Measurements from ENCODE around the gene DLGAP1. TPM values are rescaled to one million over a fixed set of nuclear protein-coding genes. Genes with fewer than 3 reads are reported as not detected.

Gene DLGAP1
- total and polyA plus RNA-seq, 10 of the 15 experiments (the other 5 are each of a cell fraction or from before 2014, with no cell fraction given) = 0.23 to 27.6 (median 1.9) TPM

GRCh38 chr18:3671176-3671575, 783.9 kb downstream of the DLGAP1 start:
- WGBS (ENCODE audit: insufficient coverage, insufficient replicate concordance, low lambda C conversion rate, missing lambda C conversion rate) = 22% methylated on average over 2 of the region's 2 CpGs
- DNase-seq (ENCODE audit: low read depth, low spot score) = no peak
- H3K79me2 ChIP-seq (ENCODE audit: control insufficient read depth, insufficient read depth, low read length) = no peaks in the 10 kb centered on the region
- no peaks in the 10 kb centered on the region for H3K36me3 ChIP-seq (ENCODE audit: control insufficient read depth in 2 of 2, insufficient read depth in 2 of 2, low read length in 1 of 2)
- no peak for FAIRE-seq
- ChIA-PET SMC1A (ENCODE audit: uncharacterized antibody, unreplicated experiment) (no interaction called here), RAD21 (ENCODE audit: unreplicated experiment) (interaction anchor here (0.7 to 1.3 kb wide), 2 partner anchors 85 to 324 kb away, joined by 3 to 4 read pairs; no protein-coding TSS in a partner anchor), CTCF (interaction anchor here (1.6 to 10.1 kb wide), 3 partner anchors 67 to 388 kb away, joined by 4 to 204 read pairs (median 6); no protein-coding TSS in a partner anchor), POLR2A (interaction anchor here (0.7 kb wide), 2 partner anchors 163 to 389 kb away, joined by 3 read pairs; no protein-coding TSS in a partner anchor)
- BruUV-seq (replicated peaks) = no TSS peak
- H3K4me3 ChIP-seq = no peak overlapping the region
- H3K9ac ChIP-seq (ENCODE audit: control insufficient read depth, insufficient read depth, low read length) = no peak overlapping the region
- ATAC-seq = no peak
- TF ChIP-seq MXI1 (IDR thresholded peaks at IDR 0.05; ENCODE audit: low read depth, low read length) = no peak
- no peak overlapping the region for H3K27ac ChIP-seq (ENCODE audit: control insufficient read depth, insufficient read depth)
- no peaks in the 10 kb centered on the region for H3K4me1 ChIP-seq (ENCODE audit: control insufficient read depth, insufficient read depth, low read length)
- H3K9me3 ChIP-seq (replicated peaks; ENCODE audit: control insufficient read depth, insufficient read depth, low read length) = no peaks in the 10 kb centered on the region
- H4K20me1 ChIP-seq (ENCODE audit: control insufficient read depth, insufficient read depth) = no peaks in the 10 kb centered on the region
- H2AFZ ChIP-seq (ENCODE audit: control insufficient read depth, low read depth, low read length) = no peak overlapping the region
- no peaks in the 10 kb centered on the region for H3K27me3 ChIP-seq (replicated peaks in 1 of 2; ENCODE audit: control insufficient read depth in 2 of 2, insufficient read depth in 2 of 2, low read length in 1 of 2)
- H3K4me2 ChIP-seq (ENCODE audit: control insufficient read depth, insufficient read depth) = no peak overlapping the region
- intact Hi-C loops (cut with micrococcal nuclease; ENCODE audit: unreplicated experiment) = no loop called here
- in situ Hi-C loops (cut with MboI) = no loop called here

GRCh38 chr18:3669376-3669775, 785.7 kb downstream of the DLGAP1 start:
- no peaks in the 10 kb centered on the region for H3K4me1 ChIP-seq (ENCODE audit: control insufficient read depth, insufficient read depth, low read length)
- RAD21 ChIA-PET (ENCODE audit: unreplicated experiment) = no interaction called here
- FAIRE-seq (no peak), DNase-seq (ENCODE audit: low read depth, low spot score) (no peak), ATAC-seq (no peak)
- POLR2A ChIA-PET = no interaction called here
- H3K9me3 ChIP-seq (replicated peaks; ENCODE audit: control insufficient read depth, insufficient read depth, low read length) = no peaks in the 10 kb centered on the region
- SMC1A ChIA-PET (ENCODE audit: uncharacterized antibody, unreplicated experiment) = interaction anchor here (1.3 kb wide), 1 partner anchor 330 kb away, joined by 3 read pairs; no protein-coding TSS in a partner anchor
- no peak for TF ChIP-seq MAX (IDR thresholded peaks at IDR 0.05; ENCODE audit: low read depth, low read length)
- TF ChIP-seq, protein P1, sequence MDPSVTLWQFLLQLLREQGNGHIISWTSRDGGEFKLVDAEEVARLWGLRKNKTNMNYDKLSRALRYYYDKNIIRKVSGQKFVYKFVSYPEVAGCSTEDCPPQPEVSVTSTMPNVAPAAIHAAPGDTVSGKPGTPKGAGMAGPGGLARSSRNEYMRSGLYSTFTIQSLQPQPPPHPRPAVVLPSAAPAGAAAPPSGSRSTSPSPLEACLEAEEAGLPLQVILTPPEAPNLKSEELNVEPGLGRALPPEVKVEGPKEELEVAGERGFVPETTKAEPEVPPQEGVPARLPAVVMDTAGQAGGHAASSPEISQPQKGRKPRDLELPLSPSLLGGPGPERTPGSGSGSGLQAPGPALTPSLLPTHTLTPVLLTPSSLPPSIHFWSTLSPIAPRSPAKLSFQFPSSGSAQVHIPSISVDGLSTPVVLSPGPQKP (IDR thresholded peaks at IDR 0.05; ENCODE audit: low read depth, low read length) = no peak
- no peak for TF ChIP-seq TCF12 (IDR thresholded peaks at IDR 0.05; ENCODE audit: low read depth, low read length)
- no peak for TF ChIP-seq PML (IDR thresholded peaks at IDR 0.05; ENCODE audit: low read length)
- TF ChIP-seq SIX5 (IDR thresholded peaks at IDR 0.05; ENCODE audit: low read depth, low read length, severe bottlenecking) = no peak
- TF ChIP-seq BHLHE40 (IDR thresholded peaks at IDR 0.05; ENCODE audit: borderline replicate concordance in 1 of 2, low read depth in 2 of 2, low read length in 1 of 2) = no peak
- TF ChIP-seq CHD1 (IDR thresholded peaks at IDR 0.05; ENCODE audit: low read depth, low read length) = no peak
- TF ChIP-seq BACH1 (IDR thresholded peaks at IDR 0.05; ENCODE audit: borderline replicate concordance) = no peak
- TF ChIP-seq IRF4 (IDR thresholded peaks at IDR 0.05; ENCODE audit: low read depth, low read length) = no peak
- TF ChIP-seq ZSCAN29 (IDR thresholded peaks at IDR 0.05) = no peak
- no peak for TF ChIP-seq MYC (IDR thresholded peaks at IDR 0.05; ENCODE audit: insufficient read depth, insufficient read length, insufficient replicate concordance, low read length, severe bottlenecking)
- no peak for TF ChIP-seq LARP7 (IDR thresholded peaks at IDR 0.05)
- TF ChIP-seq PAX8 (IDR thresholded peaks at IDR 0.05) = no peak
- no peak for TF ChIP-seq IRF3 (IDR thresholded peaks at IDR 0.05)
- CTCF ChIA-PET = interaction anchor here (2.1 to 10.1 kb wide), 2 partner anchors 75 to 387 kb away, joined by 6 to 204 read pairs; no protein-coding TSS in a partner anchor
- WGBS (ENCODE audit: insufficient coverage, insufficient replicate concordance, low lambda C conversion rate, missing lambda C conversion rate) = 74% methylated on average over 17 of the region's 17 CpGs
- H3K36me3 ChIP-seq (ENCODE audit: control insufficient read depth in 2 of 2, insufficient read depth in 2 of 2, low read length in 1 of 2) = no peaks in the 10 kb centered on the region
- H3K27me3 ChIP-seq (replicated peaks in 1 of 2; ENCODE audit: control insufficient read depth in 2 of 2, insufficient read depth in 2 of 2, low read length in 1 of 2) = no peaks in the 10 kb centered on the region
- no peak overlapping the region for H3K4me2 ChIP-seq (ENCODE audit: control insufficient read depth, insufficient read depth)
- H4K20me1 ChIP-seq (ENCODE audit: control insufficient read depth, insufficient read depth) = no peaks in the 10 kb centered on the region
- no peak overlapping the region for H3K9ac ChIP-seq (ENCODE audit: control insufficient read depth, insufficient read depth, low read length)
- H3K27ac ChIP-seq (ENCODE audit: control insufficient read depth, insufficient read depth) = no peak overlapping the region
- intact Hi-C loops (cut with micrococcal nuclease; ENCODE audit: unreplicated experiment) (loop anchor here (5.0 kb wide), 2 partner anchors 217 to 492 kb away; partner anchors contain the start of gene TGIF1), in situ Hi-C loops (cut with MboI) (loop anchor here (5.0 kb wide), 1 partner anchor 387 kb away; no protein-coding TSS in a partner anchor)
- no TSS peak for BruUV-seq (replicated peaks)
- no peak overlapping the region for H3K4me3 ChIP-seq
- H2AFZ ChIP-seq (ENCODE audit: control insufficient read depth, low read depth, low read length) = no peak overlapping the region
- H3K79me2 ChIP-seq (ENCODE audit: control insufficient read depth, insufficient read depth, low read length) = no peaks in the 10 kb centered on the region
